Mesendoderm (in vitro differentiated cells): Measurements from ENCODE around the gene RAG2.

Source experiments
- DNase-seq: peaks from one replicate; pipeline ENCODE4 v3.0.0; 2013
- H2AK5ac ChIP-seq: 2 replicates; pipeline ENCODE4 v1.6.1; 2013; ENCODE audit warnings: low read length, inconsistent platforms
- H2BK120ac ChIP-seq: 2 replicates; pipeline ENCODE4 v1.6.1; 2013; ENCODE audit warnings: low read depth, mild to moderate bottlenecking, low read length, moderate library complexity, mixed read lengths
- H2BK15ac ChIP-seq: replicated peaks from 2 replicates; pipeline ENCODE4 v1.6.1; 2013; ENCODE audit warnings: low read depth, mild to moderate bottlenecking, moderate library complexity
- H2BK5ac ChIP-seq: 2 replicates; pipeline ENCODE4 v1.6.1; 2013; ENCODE audit warnings: low read length, inconsistent platforms
- H3K18ac ChIP-seq: 2 replicates; pipeline ENCODE4 v1.6.1; 2013; ENCODE audit warnings: mild to moderate bottlenecking, low read length, mixed read lengths
- H3K23ac ChIP-seq: one replicate; pipeline ENCODE4 v1.6.1; 2013; ENCODE audit warnings: low read length
- H3K27ac ChIP-seq: 2 replicates; pipeline ENCODE4 v1.5.1; 2013; ENCODE audit warnings: low read depth, mild to moderate bottlenecking, inconsistent platforms, low read length, moderate library complexity
- H3K27me3 ChIP-seq: 2 replicates; pipeline ENCODE4 v1.6.1; 2013; ENCODE audit warnings: low read length, control low read depth, mild to moderate bottlenecking, inconsistent platforms; ENCODE audit not compliant: insufficient read depth, poor library complexity
- H3K36me3 ChIP-seq: 2 replicates; pipeline ENCODE4 v1.6.1; 2013; ENCODE audit warnings: low read length, inconsistent platforms; ENCODE audit not compliant: control insufficient read depth, insufficient read depth
- H3K4ac ChIP-seq: one replicate; pipeline ENCODE4 v1.6.1; 2013; ENCODE audit warnings: low read depth, mild to moderate bottlenecking, low read length, moderate library complexity
- H3K4me1 ChIP-seq: 2 replicates; pipeline ENCODE4 v1.6.1; 2013; ENCODE audit warnings: low read depth, low read length, inconsistent platforms; ENCODE audit not compliant: control insufficient read depth
- H3K4me2 ChIP-seq: 2 replicates; pipeline ENCODE4 v1.6.1; 2013; ENCODE audit warnings: low read length
- H3K4me3 ChIP-seq: 2 replicates; pipeline ENCODE4 v1.5.1; 2013; ENCODE audit warnings: mild to moderate bottlenecking, low read length
- H3K56ac ChIP-seq: one replicate; pipeline ENCODE4 v1.6.1; 2013; ENCODE audit warnings: low read length
- H3K79me1 ChIP-seq: 2 replicates; pipeline ENCODE4 v1.6.1; 2013; ENCODE audit warnings: low read length, inconsistent platforms
- H3K79me2 ChIP-seq: 2 replicates; pipeline ENCODE4 v1.6.1; 2013; ENCODE audit warnings: mild to moderate bottlenecking, low read length; ENCODE audit not compliant: control insufficient read depth, insufficient read depth
- H3K9ac ChIP-seq: 2 replicates; pipeline ENCODE4 v1.6.1; 2013; ENCODE audit warnings: low read length, inconsistent platforms
- H4K5ac ChIP-seq: one replicate; pipeline ENCODE4 v1.6.1; 2013; ENCODE audit warnings: low read length
- H4K8ac ChIP-seq: one replicate; pipeline ENCODE4 v1.6.1; 2013; ENCODE audit warnings: low read depth, mild to moderate bottlenecking, control low read depth, low read length, moderate library complexity
- WGBS: extraction: QIAGEN DNeasy Blood & Tissue Kit; methylation state at CpG from one replicate; pipeline ENCODE4 v1.1.7; 2013; ENCODE audit warnings: low lambda C conversion rate, missing lambda C conversion rate; ENCODE audit not compliant: insufficient coverage; ENCODE audit errors: extremely low coverage; 5-methylcytosine and 5-hydroxymethylcytosine counted together

RAG2 gene

GRCh38 chr11:36627471-36627870 is 29.4 kb upstream of the RAG2 start:
- no CpG with 5 or more reads among the region's 2 CpGs for WGBS
- Histone ChIP-seq H3K27me3 (no peaks in the 10 kb centered on the region), H3K36me3 (no peaks in the 10 kb centered on the region), H4K8ac (no peak overlapping the region), H3K18ac (no peak overlapping the region), H3K4me1 (no peaks in the 10 kb centered on the region), H3K79me2 (no peaks in the 10 kb centered on the region), H3K4ac (no peak overlapping the region), H3K4me3 (no peak overlapping the region), H3K23ac (no peak overlapping the region), H3K4me2 (no peak overlapping the region), H3K9ac (no peak overlapping the region), H2BK5ac (no peak overlapping the region), H2AK5ac (no peak overlapping the region), H2BK120ac (no peak overlapping the region), H4K5ac (no peak overlapping the region), H3K56ac (no peak overlapping the region), H2BK15ac (no peak overlapping the region), H3K27ac (no peak overlapping the region), H3K79me1 (no peaks in the 10 kb centered on the region)
- DNase-seq, result no peak

DNA sequence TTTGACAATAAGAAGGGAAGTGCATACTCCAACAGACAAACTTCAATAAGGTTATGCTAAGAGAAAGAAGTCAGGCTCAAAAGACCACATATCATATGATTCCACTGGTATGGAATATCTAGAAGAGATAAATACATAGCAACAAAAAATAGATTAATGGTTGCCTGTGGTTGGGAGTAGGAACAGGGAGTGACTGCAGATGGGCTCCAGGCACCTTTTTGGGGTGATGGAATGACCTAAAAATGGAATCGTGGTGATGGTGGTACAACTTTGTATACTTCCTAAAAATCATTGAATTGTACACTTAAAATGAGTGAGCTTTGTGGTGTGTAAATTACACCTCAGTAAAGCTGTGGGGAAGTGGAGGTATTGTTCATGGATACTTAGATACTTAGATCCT is 29.0 kb upstream of the RAG2 start:
- H3K23ac ChIP-seq, result no peak overlapping the region
- no peak overlapping the region for H2BK120ac ChIP-seq
- H3K4me2 ChIP-seq, result no peak overlapping the region
- H2BK5ac ChIP-seq, result no peak overlapping the region
- H3K4ac ChIP-seq, result no peak overlapping the region
- H3K4me3 ChIP-seq, result no peak overlapping the region
- no peaks in the 10 kb centered on the region for H3K27me3 ChIP-seq
- no peak for DNase-seq
- no peak overlapping the region for H3K9ac ChIP-seq
- H3K27ac ChIP-seq, result no peak overlapping the region
- no peaks in the 10 kb centered on the region for H3K79me2 ChIP-seq
- no peak overlapping the region for H2AK5ac ChIP-seq
- H3K36me3 ChIP-seq, result no peaks in the 10 kb centered on the region
- H4K5ac ChIP-seq, result no peak overlapping the region
- H3K56ac ChIP-seq, result no peak overlapping the region
- no peaks in the 10 kb centered on the region for H3K79me1 ChIP-seq
- WGBS, result no CpG with 5 or more reads among the region's 1 CpG
- H4K8ac ChIP-seq, result no peak overlapping the region
- no peaks in the 10 kb centered on the region for H3K4me1 ChIP-seq
- H3K18ac ChIP-seq, result no peak overlapping the region
- H2BK15ac ChIP-seq, result no peak overlapping the region

DNA sequence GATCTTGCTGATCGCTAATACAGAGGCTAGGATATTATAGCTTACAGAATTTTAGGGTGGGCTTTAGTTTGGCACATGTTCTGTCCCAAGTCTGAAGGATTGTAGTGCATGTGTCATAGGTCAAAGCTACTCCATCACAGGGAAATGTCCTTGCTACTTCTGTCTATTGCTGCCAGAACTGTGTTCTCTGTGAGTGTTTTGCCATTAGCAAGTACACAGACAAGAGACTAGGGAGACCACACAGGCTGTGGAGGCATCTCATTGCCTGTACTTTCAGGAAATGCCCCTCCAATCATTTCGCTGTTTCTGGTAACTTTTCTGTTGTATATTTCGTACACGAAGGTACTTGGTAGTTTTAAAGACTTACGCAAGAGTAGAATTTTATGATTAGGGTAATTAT is 25.5 kb upstream of the RAG2 start:
- H2BK15ac ChIP-seq, result no peak overlapping the region
- DNase-seq, result no peak
- no peak overlapping the region for H3K18ac ChIP-seq
- H3K9ac ChIP-seq, result no peak overlapping the region
- H2BK120ac ChIP-seq, result no peak overlapping the region
- H3K79me2 ChIP-seq, result no peaks in the 10 kb centered on the region
- H2BK5ac ChIP-seq, result no peak overlapping the region
- no peak overlapping the region for H3K56ac ChIP-seq
- H3K27me3 ChIP-seq, result no peaks in the 10 kb centered on the region
- H4K8ac ChIP-seq, result no peak overlapping the region
- no peaks in the 10 kb centered on the region for H3K4me1 ChIP-seq
- H3K79me1 ChIP-seq, result no peaks in the 10 kb centered on the region
- H3K23ac ChIP-seq, result no peak overlapping the region
- no peak overlapping the region for H3K4ac ChIP-seq
- no peak overlapping the region for H3K4me3 ChIP-seq
- WGBS, result 88% methylated on average over 3 of the region's 5 CpGs
- no peak overlapping the region for H2AK5ac ChIP-seq
- no peak overlapping the region for H4K5ac ChIP-seq
- H3K4me2 ChIP-seq, result no peak overlapping the region
- no peak overlapping the region for H3K27ac ChIP-seq
- no peaks in the 10 kb centered on the region for H3K36me3 ChIP-seq

- DNase-seq, result no peak
- WGBS, result 100% methylated on average over 1 of the region's 3 CpGs
- no peaks in the 10 kb centered on the region for H3K79me1 ChIP-seq
Measured at GRCh38 chr11:36622431-36623136, 24.5 kb upstream of the RAG2 start.

DNA sequence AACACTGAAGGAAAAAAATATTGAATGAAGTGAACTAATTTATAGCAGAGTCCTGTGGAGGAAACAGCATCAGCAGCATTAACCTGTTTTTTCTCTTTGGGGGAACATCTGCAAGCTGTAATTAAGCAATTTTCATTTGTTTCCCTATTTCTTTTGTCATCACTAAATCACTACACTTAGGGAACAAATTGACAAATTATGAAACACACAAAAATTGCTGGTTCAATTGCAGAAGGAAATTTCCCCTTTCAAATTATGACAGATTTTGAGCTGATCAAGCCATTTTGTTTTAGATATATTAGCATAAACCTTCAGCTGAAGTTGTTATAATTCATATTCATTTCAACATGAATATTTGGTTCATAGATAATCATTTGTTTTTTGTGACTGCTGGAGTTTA is 22.2 kb upstream of the RAG2 start:
- no peak overlapping the region for H2BK120ac ChIP-seq
- no peak overlapping the region for H3K27ac ChIP-seq
- no peaks in the 10 kb centered on the region for H3K36me3 ChIP-seq
- H3K4me2 ChIP-seq, result no peak overlapping the region
- H3K27me3 ChIP-seq, result no peaks in the 10 kb centered on the region
- H2AK5ac ChIP-seq, result no peak overlapping the region
- no peaks in the 10 kb centered on the region for H3K4me1 ChIP-seq
- H3K18ac ChIP-seq, result no peak overlapping the region
- H3K56ac ChIP-seq, result no peak overlapping the region
- H4K8ac ChIP-seq, result no peak overlapping the region
- H4K5ac ChIP-seq, result no peak overlapping the region
- no peak overlapping the region for H2BK5ac ChIP-seq
- no peak overlapping the region for H3K4me3 ChIP-seq
- H3K79me1 ChIP-seq, result no peaks in the 10 kb centered on the region
- no peak overlapping the region for H3K4ac ChIP-seq
- no peak overlapping the region for H3K23ac ChIP-seq
- no peak overlapping the region for H2BK15ac ChIP-seq
- no peaks in the 10 kb centered on the region for H3K79me2 ChIP-seq
- DNase-seq, result no peak
- no peak overlapping the region for H3K9ac ChIP-seq

More at GRCh38 chr11:36622431-36623136, 24.5 kb upstream of the RAG2 start:
- no peaks in the 10 kb centered on the region for H3K27me3 ChIP-seq
- H3K4me3 ChIP-seq, result no peak overlapping the region
- no peak overlapping the region for H3K27ac ChIP-seq
- H2BK15ac ChIP-seq, result no peak overlapping the region
- no peak overlapping the region for H2BK120ac ChIP-seq
- no peak overlapping the region for H4K8ac ChIP-seq
- H3K23ac ChIP-seq, result no peak overlapping the region
- H3K4me1 ChIP-seq, result no peaks in the 10 kb centered on the region
- no peak overlapping the region for H2AK5ac ChIP-seq
- H2BK5ac ChIP-seq, result no peak overlapping the region
- no peak overlapping the region for H3K56ac ChIP-seq
- no peak overlapping the region for H3K9ac ChIP-seq
- no peak overlapping the region for H3K18ac ChIP-seq
- H3K36me3 ChIP-seq, result no peaks in the 10 kb centered on the region
- no peak overlapping the region for H3K4ac ChIP-seq
- H3K79me2 ChIP-seq, result no peaks in the 10 kb centered on the region
- H4K5ac ChIP-seq, result no peak overlapping the region
- no peak overlapping the region for H3K4me2 ChIP-seq

DNA sequence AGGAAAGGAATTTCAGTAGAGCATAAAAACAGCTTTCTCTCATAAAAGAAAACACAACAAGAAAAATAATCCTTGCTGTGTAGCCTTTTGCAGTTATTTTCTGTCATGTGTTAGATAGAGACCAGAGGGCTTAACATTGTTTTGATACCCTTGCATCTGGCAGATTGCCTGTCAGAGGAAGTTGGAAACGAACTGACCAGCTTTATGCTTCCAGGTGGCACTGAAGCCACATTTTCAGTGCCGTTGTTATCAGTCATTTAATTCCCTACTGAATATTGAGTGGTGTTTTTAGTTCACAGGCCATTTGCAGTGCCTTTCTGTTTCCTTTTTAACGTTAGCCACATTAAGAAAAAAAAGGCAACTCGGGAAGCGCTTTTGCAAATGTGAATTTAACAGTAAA is 21.5 kb upstream of the RAG2 start:
- Histone ChIP-seq H3K27ac (no peak overlapping the region), H2BK120ac (no peak overlapping the region), H4K5ac (no peak overlapping the region), H3K79me1 (no peaks in the 10 kb centered on the region), H3K79me2 (no peaks in the 10 kb centered on the region), H4K8ac (no peak overlapping the region), H2BK15ac (no peak overlapping the region), H3K56ac (no peak overlapping the region), H3K9ac (no peak overlapping the region), H3K36me3 (no peaks in the 10 kb centered on the region), H3K4me2 (no peak overlapping the region), H3K4ac (no peak overlapping the region), H3K23ac (no peak overlapping the region), H3K4me1 (no peaks in the 10 kb centered on the region), H3K4me3 (no peak overlapping the region), H2BK5ac (no peak overlapping the region), H3K18ac (no peak overlapping the region), H3K27me3 (no peaks in the 10 kb centered on the region), H2AK5ac (no peak overlapping the region)
- WGBS, result no CpG with 5 or more reads among the region's 5 CpGs
- DNase-seq, result peak; percentile 10
